Left ventricle myocardium inferior (tissue), 1 donor: Measurements from ENCODE around the gene MIGA2. TPM values are rescaled to one million over a fixed set of nuclear protein-coding genes. Genes with fewer than 3 reads are reported as not detected.

ENCODE experiments used
- DNase-seq: peaks from one replicate; pipeline ENCODE4 v3.0.0-alpha.2; 2020
- H3K27ac ChIP-seq: fragments of 200-600 bp; replicated peaks from 2 replicates; pipeline ENCODE4 v1.8.0; 2021
- H3K27me3 ChIP-seq: fragments of 200-600 bp; 2 replicates; pipeline ENCODE4 v1.8.0; 2021; ENCODE audit warnings: low read depth
- H3K36me3 ChIP-seq: fragments of 200-600 bp; 2 replicates; pipeline ENCODE4 v1.8.0; 2021
- H3K4me1 ChIP-seq: fragments of 200-600 bp; 2 replicates; pipeline ENCODE4 v1.8.0; 2021
- H3K4me3 ChIP-seq: fragments of 200-600 bp; 2 replicates; pipeline ENCODE4 v1.8.0; 2021; ENCODE audit warnings: mild to moderate bottlenecking, moderate library complexity
- H3K9me3 ChIP-seq: fragments of 200-600 bp; replicated peaks from 2 replicates; pipeline ENCODE4 v1.8.0; 2021
- CTCF ChIP-seq: fragments of 200-600 bp; IDR thresholded peaks from 2 replicates; pipeline ENCODE4 v1.8.0; 2021; ENCODE audit warnings: antibody characterized with exemption, mild to moderate bottlenecking, borderline replicate concordance
- intact Hi-C: fragments of 100-400 bp; cut with micrococcal nuclease; formaldehyde crosslinking; loops from one replicate; pipeline ENCODE4 v1.11.0; 2022
- total RNA-seq: library from RNA; stranded (reverse); fragmentation: NEBNext Ultra II Directional; extraction: Animal tissue kit (Norgen Biotek cat#: 25700); gene quantifications from one replicate; pipeline ENCODE4 v1.2.1, GENCODE V29; 2021
- donor health status: DM: no; HTN: yes; CAD: no; lungs with severe emphysema.

The MIGA2 gene
- total RNA-seq, 1 donor from 2014 or later: 35.6 TPM

- peak overlapping the region; percentile 100 for H3K4me3 ChIP-seq
- H3K4me1 ChIP-seq: peaks cover 47% of the 10 kb centered on the region
- TF ChIP-seq CTCF: no peak
- peak; percentile 73 for DNase-seq
- H3K9me3 ChIP-seq: no peaks in the 10 kb centered on the region
- peak overlapping the region; percentile 92 for H3K27ac ChIP-seq
- peaks cover 31% of the 10 kb centered on the region for H3K36me3 ChIP-seq
- intact Hi-C loops: no loop called here
- no peaks in the 10 kb centered on the region for H3K27me3 ChIP-seq
Measured at GRCh38 chr9:129038109-129038852, 1.9 kb downstream of the MIGA2 start.

GRCh38 chr9:129040113-129040643, 3.8 kb downstream of the MIGA2 start:
- DNase-seq: no peak
- TF ChIP-seq CTCF: no peak
- H3K4me3 ChIP-seq: no peak overlapping the region
- no peaks in the 10 kb centered on the region for H3K9me3 ChIP-seq
- intact Hi-C loops: no loop called here
- H3K36me3 ChIP-seq: peaks cover 50% of the 10 kb centered on the region
- H3K27ac ChIP-seq: no peak overlapping the region
- H3K27me3 ChIP-seq: no peaks in the 10 kb centered on the region
- peaks cover 47% of the 10 kb centered on the region for H3K4me1 ChIP-seq

- Histone ChIP-seq H3K27me3 (no peaks in the 10 kb centered on the region), H3K4me3 (no peak overlapping the region), H3K27ac (no peak overlapping the region), H3K9me3 (no peaks in the 10 kb centered on the region), H3K36me3 (peaks cover 69% of the 10 kb centered on the region), H3K4me1 (peaks cover 34% of the 10 kb centered on the region)
- TF ChIP-seq CTCF: no peak
- intact Hi-C loops: no loop called here
- no peak for DNase-seq
Measured at GRCh38 chr9:129042016-129042415, 5.6 kb downstream of the MIGA2 start.

GRCh38 chr9:129052592-129052991, 16.2 kb downstream of the MIGA2 start:
- peak overlapping the region; percentile 78 for H3K27ac ChIP-seq
- no peaks in the 10 kb centered on the region for H3K9me3 ChIP-seq
- peaks cover 93% of the 10 kb centered on the region for H3K36me3 ChIP-seq
- no peaks in the 10 kb centered on the region for H3K27me3 ChIP-seq
- H3K4me3 ChIP-seq: no peak overlapping the region
- peaks cover 12% of the 10 kb centered on the region for H3K4me1 ChIP-seq
- intact Hi-C loops: no loop called here
- no peak for TF ChIP-seq CTCF
- peak; percentile 86 for DNase-seq

- no peak for TF ChIP-seq CTCF
- intact Hi-C loops: no loop called here
- Histone ChIP-seq H3K4me3 (no peak overlapping the region), H3K9me3 (no peaks in the 10 kb centered on the region), H3K36me3 (peaks cover 89% of the 10 kb centered on the region), H3K27me3 (no peaks in the 10 kb centered on the region), H3K4me1 (peaks cover 12% of the 10 kb centered on the region), H3K27ac (peak overlapping the region; percentile 78)
- DNase-seq: no peak
Measured at GRCh38 chr9:129053020-129053419, 16.6 kb downstream of the MIGA2 start.
